ENCODE data around the gene BHLHE41.

The BHLHE41 gene

GRCh38 chr12:26124446-26125399 lies at the start of gene BHLHE41:
Gene BHLHE41, minus strand, starts transcription at chr12:26125037. Its CDS starts 258 bp downstream, at chr12:26124779.
- DNase-seq, result no peak

- DNase-seq, result no peak
Observed at GRCh38 chr12:26172946-26173552, 48.2 kb upstream of the BHLHE41 start.

GRCh38 chr12:26172539-26172938 lies 47.7 kb upstream of the BHLHE41 start:
- no peak for DNase-seq

GRCh38 chr12:26172013-26172412 lies 47.2 kb upstream of the BHLHE41 start:
- no peak for DNase-seq

- no peak for DNase-seq
Observed at GRCh38 chr12:26164118-26164517, 39.3 kb upstream of the BHLHE41 start.

GRCh38 chr12:26162905-26163304 lies 38.1 kb upstream of the BHLHE41 start:
- DNase-seq, result no peak

- DNase-seq, result no peak
Observed at GRCh38 chr12:26162174-26162573, 37.3 kb upstream of the BHLHE41 start.

- no peak for DNase-seq
Observed at GRCh38 chr12:26158078-26158764, 33.4 kb upstream of the BHLHE41 start.

GRCh38 chr12:26157001-26157400 lies 32.2 kb upstream of the BHLHE41 start:
- DNase-seq, result no peak

GRCh38 chr12:26156201-26156871 lies 31.5 kb upstream of the BHLHE41 start:
- no peak for DNase-seq

GRCh38 chr12:26153421-26154154 lies 28.8 kb upstream of the BHLHE41 start:
- DNase-seq, result no peak

GRCh38 chr12:26152507-26153102 lies 27.8 kb upstream of the BHLHE41 start:
- no peak for DNase-seq

- DNase-seq, result no peak
Observed at GRCh38 chr12:26150736-26151450, 26.1 kb upstream of the BHLHE41 start.

GRCh38 chr12:26149968-26150500 lies 25.2 kb upstream of the BHLHE41 start:
- no peak for DNase-seq

GRCh38 chr12:26148291-26148690 lies 23.5 kb upstream of the BHLHE41 start:
- no peak for DNase-seq

GRCh38 chr12:26143291-26143690 lies 18.5 kb upstream of the BHLHE41 start:
- no peak for DNase-seq

GRCh38 chr12:26138860-26139259 lies 14.0 kb upstream of the BHLHE41 start:
- no peak for DNase-seq

- DNase-seq, result no peak
Observed at GRCh38 chr12:26136688-26137087, 11.9 kb upstream of the BHLHE41 start.

- no peak for DNase-seq
Observed at GRCh38 chr12:26135571-26135970, 10.7 kb upstream of the BHLHE41 start.

- DNase-seq, result no peak
Observed at GRCh38 chr12:26135010-26135420, 10.2 kb upstream of the BHLHE41 start.

GRCh38 chr12:26134540-26134939 lies 9.7 kb upstream of the BHLHE41 start:
- no peak for DNase-seq
